RKO (cell line): ENCODE measurements around the gene SARS1.

Experiments
- DNase-seq: peaks from one replicate; pipeline ENCODE4 v3.0.0-alpha.2; 2016; ENCODE audit warnings: low spot score

The SARS1 gene

GRCh38 chr1:109250454-109251276 is 36.9 kb downstream of the SARS1 start:
- DNase-seq: no peak

- no peak for DNase-seq
Measured at GRCh38 chr1:109251277-109252166, 37.8 kb downstream of the SARS1 start.

GRCh38 chr1:109252167-109252892 is 38.6 kb downstream of the SARS1 start:
- DNase-seq: no peak

- no peak for DNase-seq
Measured at GRCh38 chr1:109252893-109253802, 39.4 kb downstream of the SARS1 start.

- DNase-seq: no peak
Measured at GRCh38 chr1:109253803-109254620, 40.3 kb downstream of the SARS1 start.

GRCh38 chr1:109254621-109255096 is 40.9 kb downstream of the SARS1 start:
- no peak for DNase-seq

- DNase-seq: no peak
Measured at GRCh38 chr1:109255097-109255651, 41.5 kb downstream of the SARS1 start.

GRCh38 chr1:109255678-109256077 is 42.0 kb downstream of the SARS1 start:
- no peak for DNase-seq

GRCh38 chr1:109256085-109256484 is 42.4 kb downstream of the SARS1 start:
- no peak for DNase-seq

GRCh38 chr1:109256971-109257681 is 43.4 kb downstream of the SARS1 start:
- no peak for DNase-seq

- no peak for DNase-seq
Measured at GRCh38 chr1:109257682-109258421, 44.1 kb downstream of the SARS1 start.

GRCh38 chr1:109258481-109259466 is 45.1 kb downstream of the SARS1 start:
- no peak for DNase-seq

GRCh38 chr1:109259674-109260557 is 46.2 kb downstream of the SARS1 start:
- DNase-seq: no peak

- no peak for DNase-seq
Measured at GRCh38 chr1:109261006-109261405, 47.3 kb downstream of the SARS1 start.

- DNase-seq: no peak
Measured at GRCh38 chr1:109261578-109261977, 47.9 kb downstream of the SARS1 start.
